ENCODE results near the gene RAB7A.

Gene RAB7A
- 52.6 to 104 (median 93.3) reads per million in 3 donors for total RNA-seq

DNA sequence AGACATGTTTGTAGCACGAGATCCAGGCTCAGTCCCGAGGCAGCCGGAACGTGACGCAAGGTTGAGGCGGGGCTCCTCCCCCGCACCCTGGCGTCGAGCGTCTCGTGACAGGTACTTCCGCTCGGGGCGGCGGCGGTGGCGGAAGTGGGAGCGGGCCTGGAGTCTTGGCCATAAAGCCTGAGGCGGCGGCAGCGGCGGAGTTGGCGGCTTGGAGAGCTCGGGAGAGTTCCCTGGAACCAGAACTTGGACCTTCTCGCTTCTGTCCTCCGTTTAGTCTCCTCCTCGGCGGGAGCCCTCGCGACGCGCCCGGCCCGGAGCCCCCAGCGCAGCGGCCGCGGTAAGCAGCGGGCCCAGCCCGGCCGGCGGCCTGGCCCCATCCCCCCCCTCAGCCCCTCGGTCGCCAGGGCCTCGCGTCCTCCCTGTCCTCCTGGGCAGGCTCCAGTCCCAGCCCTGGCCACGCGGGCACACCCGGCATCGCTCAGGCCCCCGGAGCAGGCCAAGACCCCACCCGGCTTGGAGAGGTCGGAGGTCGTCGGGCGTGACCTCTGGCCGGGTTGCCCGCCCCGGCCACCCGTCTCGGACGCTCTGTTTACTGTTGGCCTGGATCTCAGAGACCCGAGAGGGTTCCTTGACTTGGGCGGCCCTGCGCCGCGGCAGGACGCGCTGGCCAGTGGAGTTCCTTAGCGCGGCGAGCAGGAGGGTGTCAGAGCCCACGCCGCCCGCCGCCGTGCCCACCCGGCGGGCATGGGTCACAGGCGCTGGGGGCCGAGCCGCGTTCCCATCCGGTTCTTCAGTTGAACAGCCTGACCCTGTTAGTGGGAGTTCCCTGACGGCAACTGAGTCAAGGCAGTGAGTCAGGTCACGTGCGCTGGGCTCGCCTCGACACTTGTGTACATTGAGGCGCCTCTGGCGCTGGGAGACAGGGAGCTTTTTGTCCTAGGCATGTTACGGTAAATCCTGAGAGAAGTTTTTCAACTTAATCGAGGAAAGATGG, at the start of gene RAB7A:
Gene RAB7A, plus strand, starts transcription at position 161 of the 994 bp plus-strand sequence. CDS start 69,185 bp downstream, outside the sequence.
- H3K4me1 ChIP-seq (ENCODE audit: control insufficient read depth, insufficient read depth, low read length, poor library complexity, severe bottlenecking), result peaks cover 26% of the 10 kb centered on the region
- peak; percentile 92 to 96 (median 95) for DNase-seq

DNA sequence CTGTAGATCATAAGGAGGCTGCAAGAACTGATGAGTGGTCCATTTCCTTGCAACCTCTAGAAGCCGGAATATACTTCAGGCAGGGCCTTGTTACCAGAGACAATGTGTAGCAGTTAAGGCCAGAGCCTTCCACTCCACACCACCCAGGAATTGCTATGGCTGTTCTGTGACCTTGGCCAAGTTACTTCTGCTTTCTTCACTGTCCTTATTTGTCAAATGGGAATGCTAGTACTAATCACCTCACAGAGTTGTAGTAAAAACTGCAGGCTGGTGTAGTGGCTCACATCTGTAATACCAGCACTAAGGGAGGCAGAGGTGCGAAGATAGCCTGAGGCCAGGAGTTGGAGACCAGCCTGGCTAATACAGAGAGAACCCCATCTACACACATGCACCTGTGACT, 46.6 kb upstream of the RAB7A start:
- Histone ChIP-seq H3K4me1 (ENCODE audit: control insufficient read depth, insufficient read depth, low read length, poor library complexity, severe bottlenecking) (no peaks in the 10 kb centered on the region), H3K27me3 (replicated peaks; ENCODE audit: control insufficient read depth, insufficient read depth, low read length, poor library complexity, severe bottlenecking) (no peaks in the 10 kb centered on the region), H3K27ac (ENCODE audit: insufficient read depth, low read length, poor library complexity, severe bottlenecking) (no peak overlapping the region), H3K4me3 (ENCODE audit: insufficient read depth, low read depth, low read length, poor library complexity, severe bottlenecking) (no peak overlapping the region), H3K36me3 (ENCODE audit: control insufficient read depth, insufficient read depth, low read length) (no peaks in the 10 kb centered on the region), H3K9me3 (ENCODE audit: control insufficient read depth, low read length) (no peaks in the 10 kb centered on the region)
- DNase-seq, result no peak

More for the DNA sequence above, at the start of gene RAB7A:
- Histone ChIP-seq H3K27ac (ENCODE audit: insufficient read depth, low read length, poor library complexity, severe bottlenecking) (peak within 1 kb of the TSS; percentile 91), H3K4me3 (ENCODE audit: insufficient read depth, low read depth, low read length, poor library complexity, severe bottlenecking) (peak within 1 kb of the TSS; percentile 89), H3K36me3 (ENCODE audit: control insufficient read depth, insufficient read depth, low read length) (no peaks in the 10 kb centered on the region), H3K9me3 (ENCODE audit: control insufficient read depth, low read length) (no peaks in the 10 kb centered on the region), H3K27me3 (replicated peaks; ENCODE audit: control insufficient read depth, insufficient read depth, low read length, poor library complexity, severe bottlenecking) (no peaks in the 10 kb centered on the region)

DNA sequence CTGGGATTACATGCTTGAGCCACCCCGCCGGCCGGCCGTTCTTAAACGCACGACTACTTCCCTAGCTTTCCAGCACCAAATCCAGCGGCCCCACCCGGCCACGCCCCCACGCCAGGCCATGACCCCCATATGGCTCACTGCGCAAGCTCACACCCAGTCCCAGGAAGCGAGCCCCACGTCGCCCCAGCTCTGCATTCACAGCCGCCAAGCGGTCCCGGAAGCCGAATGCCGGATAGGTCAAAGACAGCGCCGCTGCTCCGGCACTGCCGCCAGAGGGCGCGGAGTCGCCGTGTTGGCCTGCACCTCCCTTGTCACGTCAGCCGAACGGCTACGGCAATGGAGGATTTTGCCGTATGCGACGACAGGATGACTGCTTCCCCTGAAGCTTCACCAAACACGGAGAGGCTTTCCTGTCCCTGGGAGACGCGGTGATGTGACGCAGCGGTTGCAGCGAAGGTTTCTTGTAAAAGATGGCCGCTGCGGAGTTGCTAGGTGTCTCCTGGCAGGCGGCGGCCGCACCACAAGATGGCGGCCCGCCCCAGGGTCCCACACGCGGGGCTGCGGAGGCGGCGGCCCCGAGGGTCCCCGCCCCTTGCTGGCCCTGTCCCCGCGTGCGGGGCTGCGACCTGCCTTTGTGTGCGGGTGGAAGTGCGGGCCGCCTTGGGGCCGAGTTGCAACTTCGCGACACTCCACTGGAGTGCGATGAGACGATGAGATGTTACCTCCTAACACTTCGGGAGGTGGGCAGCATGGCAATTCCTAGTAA, 45.2 kb upstream of the RAB7A start:
- peak; percentile 91 to 95 (median 94) for DNase-seq
- Histone ChIP-seq H3K9me3 (ENCODE audit: control insufficient read depth, low read length) (no peaks in the 10 kb centered on the region), H3K27me3 (replicated peaks; ENCODE audit: control insufficient read depth, insufficient read depth, low read length, poor library complexity, severe bottlenecking) (no peaks in the 10 kb centered on the region), H3K27ac (ENCODE audit: insufficient read depth, low read length, poor library complexity, severe bottlenecking) (peak overlapping the region; percentile 90), H3K4me1 (ENCODE audit: control insufficient read depth, insufficient read depth, low read length, poor library complexity, severe bottlenecking) (no peaks in the 10 kb centered on the region), H3K4me3 (ENCODE audit: insufficient read depth, low read depth, low read length, poor library complexity, severe bottlenecking) (peak overlapping the region; percentile 67), H3K36me3 (ENCODE audit: control insufficient read depth, insufficient read depth, low read length) (no peaks in the 10 kb centered on the region)

GRCh38 chr3:128681369-128681829, 44.6 kb upstream of the RAB7A start:
- Histone ChIP-seq H3K9me3 (ENCODE audit: control insufficient read depth, low read length) (no peaks in the 10 kb centered on the region), H3K36me3 (ENCODE audit: control insufficient read depth, insufficient read depth, low read length) (no peaks in the 10 kb centered on the region), H3K4me1 (ENCODE audit: control insufficient read depth, insufficient read depth, low read length, poor library complexity, severe bottlenecking) (no peaks in the 10 kb centered on the region), H3K27ac (ENCODE audit: insufficient read depth, low read length, poor library complexity, severe bottlenecking) (peak overlapping the region; percentile 90), H3K4me3 (ENCODE audit: insufficient read depth, low read depth, low read length, poor library complexity, severe bottlenecking) (peak overlapping the region; percentile 67), H3K27me3 (replicated peaks; ENCODE audit: control insufficient read depth, insufficient read depth, low read length, poor library complexity, severe bottlenecking) (no peaks in the 10 kb centered on the region)
- DNase-seq, result no peak

- DNase-seq, result no peak
- Histone ChIP-seq H3K36me3 (ENCODE audit: control insufficient read depth, insufficient read depth, low read length) (no peaks in the 10 kb centered on the region), H3K4me1 (ENCODE audit: control insufficient read depth, insufficient read depth, low read length, poor library complexity, severe bottlenecking) (no peaks in the 10 kb centered on the region), H3K4me3 (ENCODE audit: insufficient read depth, low read depth, low read length, poor library complexity, severe bottlenecking) (no peak overlapping the region), H3K27ac (ENCODE audit: insufficient read depth, low read length, poor library complexity, severe bottlenecking) (no peak overlapping the region), H3K9me3 (ENCODE audit: control insufficient read depth, low read length) (no peaks in the 10 kb centered on the region), H3K27me3 (replicated peaks; ENCODE audit: control insufficient read depth, insufficient read depth, low read length, poor library complexity, severe bottlenecking) (no peaks in the 10 kb centered on the region)
Measured at GRCh38 chr3:128683957-128684356, 42.0 kb upstream of the RAB7A start.

GRCh38 chr3:128684986-128685726, 40.8 kb upstream of the RAB7A start:
- no peaks in the 10 kb centered on the region for H3K36me3 ChIP-seq (ENCODE audit: control insufficient read depth, insufficient read depth, low read length)

DNA sequence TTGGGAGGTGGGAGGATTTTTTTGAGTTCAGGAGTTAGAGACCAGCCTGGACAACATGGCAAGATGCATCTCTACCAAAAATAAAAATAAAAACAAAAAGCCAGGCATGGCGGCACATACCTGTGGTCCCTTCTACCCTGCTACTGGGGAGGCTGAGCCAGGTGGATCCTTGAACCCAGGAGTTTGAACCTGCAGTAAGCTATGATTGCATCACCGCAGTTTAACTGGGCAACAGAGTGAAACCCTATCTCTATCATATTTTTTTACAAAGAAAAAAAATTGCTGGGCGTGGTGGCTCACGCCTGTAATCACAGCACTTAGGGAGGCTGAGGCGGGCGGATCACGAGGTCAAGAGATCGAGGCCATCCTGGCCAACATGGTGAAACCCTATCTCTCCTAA, 39.5 kb upstream of the RAB7A start:
- no peaks in the 10 kb centered on the region for H3K27me3 ChIP-seq (replicated peaks; ENCODE audit: control insufficient read depth, insufficient read depth, low read length, poor library complexity, severe bottlenecking)
- DNase-seq, result no peak
- H3K4me3 ChIP-seq (ENCODE audit: insufficient read depth, low read depth, low read length, poor library complexity, severe bottlenecking), result no peak overlapping the region
- no peaks in the 10 kb centered on the region for H3K4me1 ChIP-seq (ENCODE audit: control insufficient read depth, insufficient read depth, low read length, poor library complexity, severe bottlenecking)
- H3K27ac ChIP-seq (ENCODE audit: insufficient read depth, low read length, poor library complexity, severe bottlenecking), result no peak overlapping the region
- no peaks in the 10 kb centered on the region for H3K9me3 ChIP-seq (ENCODE audit: control insufficient read depth, low read length)
- no peaks in the 10 kb centered on the region for H3K36me3 ChIP-seq (ENCODE audit: control insufficient read depth, insufficient read depth, low read length)

More at GRCh38 chr3:128684986-128685726, 40.8 kb upstream of the RAB7A start:
- DNase-seq, result no peak
- no peak overlapping the region for H3K4me3 ChIP-seq (ENCODE audit: insufficient read depth, low read depth, low read length, poor library complexity, severe bottlenecking)
- H3K9me3 ChIP-seq (ENCODE audit: control insufficient read depth, low read length), result no peaks in the 10 kb centered on the region
- no peaks in the 10 kb centered on the region for H3K27me3 ChIP-seq (replicated peaks; ENCODE audit: control insufficient read depth, insufficient read depth, low read length, poor library complexity, severe bottlenecking)
- H3K27ac ChIP-seq (ENCODE audit: insufficient read depth, low read length, poor library complexity, severe bottlenecking), result no peak overlapping the region
- H3K4me1 ChIP-seq (ENCODE audit: control insufficient read depth, insufficient read depth, low read length, poor library complexity, severe bottlenecking), result no peaks in the 10 kb centered on the region

- DNase-seq, result no peak
Measured at GRCh38 chr3:128689060-128689459, 36.9 kb upstream of the RAB7A start.

DNA sequence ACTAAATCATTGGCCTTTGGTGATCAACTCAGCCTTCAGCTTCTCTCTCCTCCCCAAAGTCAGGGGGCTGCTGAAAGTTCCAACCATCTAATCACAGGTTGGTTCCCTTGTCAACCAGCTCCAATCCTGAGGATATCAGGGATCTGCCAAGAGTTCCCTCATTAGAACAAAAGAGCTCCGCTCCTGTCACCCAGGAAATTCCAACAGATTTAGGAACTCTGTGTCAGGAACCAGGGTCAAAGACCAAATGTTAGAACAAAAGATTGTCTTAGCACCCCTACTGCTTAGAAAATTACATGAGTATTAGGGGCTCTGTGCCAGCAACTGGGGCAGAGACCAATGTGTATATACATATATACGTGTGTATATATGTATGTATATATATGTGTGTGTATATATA, 32.3 kb upstream of the RAB7A start:
- no peak for DNase-seq
- Histone ChIP-seq H3K4me1 (ENCODE audit: control insufficient read depth, insufficient read depth, low read length, poor library complexity, severe bottlenecking) (no peaks in the 10 kb centered on the region), H3K9me3 (ENCODE audit: control insufficient read depth, low read length) (no peaks in the 10 kb centered on the region), H3K27ac (ENCODE audit: insufficient read depth, low read length, poor library complexity, severe bottlenecking) (no peak overlapping the region), H3K36me3 (ENCODE audit: control insufficient read depth, insufficient read depth, low read length) (no peaks in the 10 kb centered on the region), H3K4me3 (ENCODE audit: insufficient read depth, low read depth, low read length, poor library complexity, severe bottlenecking) (no peak overlapping the region), H3K27me3 (replicated peaks; ENCODE audit: control insufficient read depth, insufficient read depth, low read length, poor library complexity, severe bottlenecking) (no peaks in the 10 kb centered on the region)

More at GRCh38 chr3:128689060-128689459, 36.9 kb upstream of the RAB7A start:
- H3K27me3 ChIP-seq (replicated peaks; ENCODE audit: control insufficient read depth, insufficient read depth, low read length, poor library complexity, severe bottlenecking), result no peaks in the 10 kb centered on the region
- no peaks in the 10 kb centered on the region for H3K36me3 ChIP-seq (ENCODE audit: control insufficient read depth, insufficient read depth, low read length)
- H3K27ac ChIP-seq (ENCODE audit: insufficient read depth, low read length, poor library complexity, severe bottlenecking), result no peak overlapping the region
- no peak overlapping the region for H3K4me3 ChIP-seq (ENCODE audit: insufficient read depth, low read depth, low read length, poor library complexity, severe bottlenecking)
- no peaks in the 10 kb centered on the region for H3K4me1 ChIP-seq (ENCODE audit: control insufficient read depth, insufficient read depth, low read length, poor library complexity, severe bottlenecking)
- no peaks in the 10 kb centered on the region for H3K9me3 ChIP-seq (ENCODE audit: control insufficient read depth, low read length)

All from effector memory CD4-positive, alpha-beta T cell (primary cell).